SH-SY5Y (cell line): ENCODE data around the gene SDHB.

ENCODE experiments used
- GATA2 ChIP-seq: IDR thresholded peaks from 2 replicates; pipeline ENCODE4 v1.6.1; 2011; ENCODE audit warnings: mild to moderate bottlenecking, low read depth, low read length
- GATA3 ChIP-seq: IDR thresholded peaks from 2 replicates; pipeline ENCODE4 v1.6.1; 2011; ENCODE audit warnings: low read depth, mild to moderate bottlenecking, low read length, moderate library complexity

The SDHB gene

DNA sequence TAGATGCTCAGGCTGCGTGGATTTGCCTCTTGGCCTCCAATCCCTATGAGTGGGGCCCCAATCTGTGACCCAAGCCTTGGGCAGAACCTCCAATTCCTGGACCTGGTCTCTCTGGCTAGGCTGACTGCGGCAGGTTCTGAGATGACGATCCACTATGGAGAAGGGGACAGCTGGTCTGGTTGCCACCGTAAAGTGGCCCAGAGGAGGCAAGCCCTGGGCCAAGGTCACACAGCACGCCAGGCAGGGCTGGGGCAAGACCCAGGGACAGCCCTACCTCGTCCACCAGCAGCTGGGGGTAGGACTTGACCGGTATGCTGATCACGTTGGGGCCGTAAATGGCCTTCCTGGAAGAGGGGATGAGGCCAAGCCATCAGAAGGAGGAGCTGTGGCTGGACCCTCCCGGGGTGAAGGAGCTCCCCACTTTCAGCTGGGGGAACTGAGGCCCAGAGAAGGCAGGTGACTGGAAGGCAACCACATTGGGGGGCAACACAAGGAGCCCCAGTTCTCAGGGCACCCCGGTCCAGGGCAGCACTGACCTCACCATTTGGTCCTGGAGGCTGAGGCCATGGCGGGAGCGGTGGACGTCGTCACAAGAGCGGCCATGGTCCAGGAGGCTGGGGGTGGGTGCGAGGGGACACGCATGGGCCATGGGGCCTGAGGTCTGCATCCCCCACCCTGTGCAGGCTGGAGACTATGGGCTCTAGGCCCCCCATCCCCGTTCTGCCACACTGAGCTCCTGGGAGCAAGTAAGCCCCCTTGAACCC, 51.9 kb downstream of the SDHB start:
- TF ChIP-seq GATA3, result no peak
- TF ChIP-seq GATA2, result no peak

GRCh38 chr1:16999863-17000262, 54.0 kb downstream of the SDHB start:
- TF ChIP-seq GATA3, result no peak
- no peak for TF ChIP-seq GATA2

DNA sequence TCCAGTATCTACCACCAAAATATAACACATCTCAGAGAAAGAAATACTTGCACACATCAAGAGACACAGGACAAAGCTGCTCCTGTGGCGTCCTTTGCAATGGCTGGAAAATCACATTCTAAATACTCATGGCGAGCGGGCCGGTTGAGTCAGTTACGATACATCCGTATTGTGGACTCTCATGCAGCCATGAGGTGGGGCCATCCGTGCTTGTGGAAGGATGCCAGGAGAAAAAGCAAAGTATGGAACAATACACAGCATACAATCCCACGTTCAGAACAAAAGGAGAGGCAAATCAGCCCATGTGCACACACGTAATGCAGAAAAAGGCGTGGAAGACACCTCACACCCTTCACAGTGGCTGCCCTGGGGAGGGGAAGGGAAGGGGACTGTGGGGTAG, 55.2 kb downstream of the SDHB start:
- TF ChIP-seq GATA2, result no peak
- TF ChIP-seq GATA3, result no peak

DNA sequence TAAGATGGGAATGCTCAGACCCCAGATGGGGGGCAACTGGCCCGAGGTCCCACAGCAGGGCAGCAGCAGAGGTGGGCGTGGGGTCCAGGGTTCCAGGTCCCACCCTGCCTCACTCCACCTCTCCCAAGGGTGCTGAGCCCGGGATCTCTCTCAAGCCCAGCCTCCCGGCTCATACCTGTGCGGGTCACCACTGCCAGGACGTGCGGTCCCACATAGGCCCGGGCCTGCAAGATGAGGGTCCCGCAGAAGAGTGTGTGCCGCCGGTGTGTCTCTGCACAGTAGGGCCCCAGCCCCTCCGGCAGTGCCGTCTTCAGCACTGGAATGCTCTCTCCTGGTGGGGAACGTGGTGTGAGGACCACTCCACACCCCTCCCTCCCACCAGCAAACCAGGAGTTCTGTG, 57.0 kb downstream of the SDHB start:
- TF ChIP-seq GATA2 (no peak), GATA3 (no peak)

- TF ChIP-seq GATA2 (no peak), GATA3 (no peak)
Measured at GRCh38 chr1:16993521-16994038, 60.3 kb downstream of the SDHB start.

DNA sequence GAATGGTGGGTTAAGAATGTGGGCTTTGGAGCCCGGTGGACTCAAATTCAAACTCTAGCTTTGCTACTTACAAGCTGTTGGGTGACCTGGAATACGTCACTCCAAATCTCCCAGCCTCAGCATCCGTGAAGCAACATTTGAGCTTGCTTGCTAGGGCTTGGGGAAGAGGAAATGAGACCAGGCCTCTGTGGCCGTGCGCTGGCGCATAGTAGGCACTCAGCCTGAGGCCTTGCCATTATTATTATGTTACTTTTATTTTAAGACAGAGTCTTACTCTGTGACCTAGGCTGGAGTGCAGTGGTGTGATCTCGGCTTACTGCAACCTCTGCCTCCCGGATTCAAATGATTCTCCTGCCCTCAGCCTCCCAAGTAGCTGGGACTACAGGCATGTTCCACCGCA, 61.2 kb downstream of the SDHB start:
- no peak for TF ChIP-seq GATA2
- TF ChIP-seq GATA3, result no peak

- TF ChIP-seq GATA2 (no peak), GATA3 (no peak)
Measured at GRCh38 chr1:16992102-16992501, 61.7 kb downstream of the SDHB start.

DNA sequence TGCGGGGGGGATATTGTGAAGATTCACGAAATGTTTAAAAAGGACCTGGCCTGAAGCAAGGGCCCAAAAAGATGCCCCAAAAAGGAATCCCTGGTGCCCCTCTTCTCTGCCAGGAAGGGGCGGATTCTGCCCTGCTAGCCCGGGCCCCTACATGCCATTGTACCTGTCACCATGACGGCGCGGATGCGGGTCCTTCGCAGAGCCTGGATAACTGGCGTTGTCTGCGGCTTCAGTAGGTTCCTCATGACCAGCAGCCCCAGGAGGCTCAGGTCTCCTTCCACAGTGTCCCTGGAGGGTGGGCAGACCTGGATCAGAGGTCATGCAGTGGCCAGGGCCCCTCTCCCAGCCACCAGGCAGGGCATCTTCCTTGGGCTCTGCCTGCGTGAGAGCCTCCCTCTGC, 62.3 kb downstream of the SDHB start:
- TF ChIP-seq GATA2 (no peak), GATA3 (no peak)

DNA sequence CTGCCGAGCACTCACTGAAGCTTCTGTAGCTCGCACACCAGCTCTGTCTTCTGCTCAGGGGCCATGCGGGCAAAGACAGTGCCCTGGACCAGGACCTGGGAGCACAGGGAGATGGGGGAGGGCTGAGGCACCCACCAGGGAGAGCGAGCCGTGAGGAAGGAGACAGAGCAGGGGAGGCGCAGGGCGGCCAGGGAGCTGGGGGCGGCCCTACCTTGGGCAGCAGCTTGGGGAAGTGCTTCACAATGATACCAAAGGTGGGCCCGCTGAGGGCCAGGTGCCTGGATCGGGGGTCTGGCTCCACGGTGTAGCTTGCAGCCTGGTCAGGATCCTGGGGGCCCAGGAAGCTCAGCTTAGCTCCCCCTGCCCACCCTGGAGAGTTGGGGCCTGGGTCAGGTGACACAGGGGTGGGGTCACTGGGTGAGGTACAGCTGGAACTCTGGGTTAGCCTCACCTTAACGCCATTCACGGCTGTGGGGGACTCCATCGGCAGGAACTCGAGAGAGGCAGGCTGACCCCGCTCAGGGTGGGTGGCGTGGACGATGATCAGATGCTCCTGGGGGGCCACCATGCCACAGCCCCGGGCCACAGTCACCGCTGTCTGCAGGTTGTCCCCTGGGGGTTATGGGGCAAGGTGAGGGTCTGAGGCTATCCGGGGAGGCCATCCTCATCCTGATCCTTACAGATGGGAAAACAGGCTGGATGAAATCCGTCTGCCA, 64.0 kb downstream of the SDHB start:
- TF ChIP-seq GATA3 (no peak), GATA2 (no peak)

DNA sequence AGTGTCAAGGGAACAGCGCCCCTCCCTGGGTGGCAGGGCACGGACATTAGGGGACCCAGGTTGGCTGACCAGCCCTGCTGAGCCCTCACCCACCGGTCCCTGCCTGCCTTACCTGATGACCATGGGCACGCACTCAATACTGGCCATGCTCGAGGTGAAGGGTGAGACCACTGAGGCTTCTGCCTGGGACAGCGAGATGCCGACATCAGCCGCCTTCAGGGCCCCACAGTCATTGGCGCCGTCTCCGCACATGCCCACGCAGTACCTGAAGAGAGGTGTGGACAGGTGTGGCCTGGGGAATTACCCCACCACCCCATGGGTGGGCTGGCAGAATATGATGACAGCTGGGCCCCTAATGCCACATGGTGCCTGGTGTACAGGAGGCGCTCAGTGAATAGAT, 65.6 kb downstream of the SDHB start:
- TF ChIP-seq GATA2 (no peak), GATA3 (no peak)

DNA sequence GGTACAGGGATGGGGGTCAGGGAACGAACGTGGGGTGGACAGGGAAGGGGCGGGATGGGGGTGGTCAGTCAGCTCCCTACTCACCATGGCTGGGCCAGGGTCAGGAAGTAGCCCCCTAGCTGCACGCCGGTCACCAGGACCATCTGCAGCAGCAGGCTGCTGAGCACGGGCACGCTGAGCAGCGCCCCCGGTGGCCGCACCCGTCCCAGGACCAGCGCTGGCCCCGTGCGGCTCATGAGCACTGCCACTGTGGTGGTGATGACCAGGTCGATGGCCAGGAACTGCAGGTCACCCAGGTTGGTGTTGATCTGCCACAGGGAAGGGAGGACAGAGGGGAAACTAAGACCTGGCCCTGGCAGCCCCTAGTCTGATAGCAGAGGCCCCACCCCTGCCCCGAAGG, 66.9 kb downstream of the SDHB start:
- no peak for TF ChIP-seq GATA2
- TF ChIP-seq GATA3, result no peak

- TF ChIP-seq GATA2, result no peak
- TF ChIP-seq GATA3, result no peak
Measured at GRCh38 chr1:16986560-16986959, 67.3 kb downstream of the SDHB start.

- TF ChIP-seq GATA2 (no peak), GATA3 (no peak)
Measured at GRCh38 chr1:16986113-16986512, 67.7 kb downstream of the SDHB start.

- no peak for TF ChIP-seq GATA3
- TF ChIP-seq GATA2, result no peak
Measured at GRCh38 chr1:16984717-16985116, 69.1 kb downstream of the SDHB start.

GRCh38 chr1:16983649-16984048, 70.2 kb downstream of the SDHB start:
- TF ChIP-seq GATA3 (no peak), GATA2 (no peak)
